Measurements from ENCODE around the gene CLCN3.
"Not testable (repeated sequence)": the region's sequence is repeated elsewhere in the genome, so short reads cannot be mapped to it uniquely, and the experiment has no call there.

Gene CLCN3

GRCh38 chr4:169658196-169658595 is 37.8 kb downstream of the CLCN3 start:
- FAIRE-seq: peak; percentile 71

GRCh38 chr4:169658975-169659715 is 38.8 kb downstream of the CLCN3 start:
- FAIRE-seq: no peak

GRCh38 chr4:169659716-169660670 is 39.6 kb downstream of the CLCN3 start:
- peak; percentile 97 for FAIRE-seq

GRCh38 chr4:169660929-169661328 is 40.6 kb downstream of the CLCN3 start:
- FAIRE-seq: no peak

DNA sequence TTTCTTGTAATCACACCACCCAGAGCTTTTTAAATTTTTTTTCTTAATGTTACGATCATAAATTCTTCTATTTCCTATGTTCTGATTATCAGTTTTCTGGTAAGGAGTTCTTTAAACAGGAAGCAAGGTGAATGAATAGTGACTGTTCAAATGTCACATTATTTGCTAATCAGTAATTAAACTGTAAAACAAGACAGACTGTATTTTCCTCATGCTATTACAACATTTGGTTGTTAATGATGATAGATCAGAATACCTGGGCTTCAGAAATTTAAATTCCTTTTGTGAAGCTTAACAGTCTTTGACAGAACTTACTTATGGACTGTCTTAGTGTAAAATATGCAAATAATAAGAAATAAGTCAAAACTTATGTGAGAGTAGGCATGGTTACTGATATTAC is 41.4 kb downstream of the CLCN3 start:
- no peak for FAIRE-seq

GRCh38 chr4:169662206-169662605 is 41.8 kb downstream of the CLCN3 start:
- no peak for FAIRE-seq

DNA sequence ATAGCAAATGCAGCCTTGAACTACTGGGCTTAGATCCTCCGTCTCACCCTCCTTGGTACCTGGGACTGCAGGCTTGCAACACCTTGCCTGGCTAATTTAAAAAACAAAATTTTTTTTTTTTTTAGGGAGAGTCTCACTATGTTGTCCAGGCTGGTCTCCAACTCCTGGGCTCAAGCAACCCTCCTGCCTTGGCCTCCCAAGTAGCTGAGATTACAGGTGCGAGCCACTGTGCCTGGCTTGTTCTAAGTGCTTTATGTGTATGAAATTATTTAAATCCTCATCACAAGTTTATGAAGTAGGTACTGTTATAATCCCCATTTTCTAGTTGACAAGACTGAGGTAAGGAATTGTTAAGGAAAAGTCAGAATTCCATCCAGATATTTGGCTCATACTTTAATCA is 43.0 kb downstream of the CLCN3 start:
- FAIRE-seq: no peak

DNA sequence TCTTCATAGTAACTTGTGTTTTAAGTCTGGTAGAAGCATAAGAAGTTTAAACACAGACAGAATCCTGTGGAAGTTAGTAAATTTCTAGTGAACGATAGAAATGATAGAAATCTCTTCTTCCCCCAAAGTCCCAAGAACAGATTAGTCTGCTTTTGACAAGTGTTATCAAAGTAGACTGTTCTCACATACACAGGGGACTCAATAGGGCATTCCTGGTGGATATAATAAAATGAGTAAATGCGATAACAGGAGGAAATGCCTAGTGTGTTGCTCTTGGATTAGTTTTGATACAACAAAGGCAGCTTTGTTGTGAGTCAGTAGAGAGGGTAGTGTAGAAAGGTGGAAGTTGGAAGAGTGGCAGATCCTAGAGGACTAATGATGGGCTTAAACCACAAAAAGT is 43.5 kb downstream of the CLCN3 start:
- peak; percentile 33 for FAIRE-seq

GRCh38 chr4:169664615-169665014 is 44.2 kb downstream of the CLCN3 start:
- FAIRE-seq: no peak

- FAIRE-seq: no peak
Observed at GRCh38 chr4:169665046-169665737, 44.8 kb downstream of the CLCN3 start.

GRCh38 chr4:169668069-169668721 is 47.8 kb downstream of the CLCN3 start:
- FAIRE-seq: no peak

- no peak for FAIRE-seq
Observed at GRCh38 chr4:169675825-169676224, 55.4 kb downstream of the CLCN3 start.

DNA sequence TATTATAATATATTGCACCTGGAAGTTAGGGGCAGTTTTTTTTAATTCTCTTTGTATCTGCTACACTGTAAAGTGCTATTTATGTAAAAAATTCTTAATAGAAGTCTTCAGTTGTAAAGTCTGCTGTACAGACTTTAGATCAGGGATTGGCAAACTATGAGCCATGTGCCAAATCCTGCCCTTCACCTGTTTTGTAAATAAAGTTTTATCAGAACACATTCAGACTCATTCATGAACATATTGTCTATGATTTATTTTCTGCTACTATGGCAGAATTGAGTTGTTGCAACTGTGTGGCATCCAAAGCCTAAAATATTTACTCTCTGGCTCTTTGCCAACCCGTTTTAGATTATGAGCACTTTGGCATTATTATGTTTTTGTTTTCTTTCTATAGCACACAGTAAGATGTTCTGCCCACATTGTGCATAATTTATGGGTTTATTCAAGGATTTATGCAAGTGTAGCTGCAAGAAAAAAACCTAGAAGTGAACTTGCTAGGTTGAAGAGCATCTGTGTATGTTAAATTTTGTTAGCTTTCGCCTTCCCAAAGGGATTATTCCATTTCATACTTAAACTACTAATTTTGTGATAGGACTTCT is 56.9 kb downstream of the CLCN3 start:
- no peak for FAIRE-seq

DNA sequence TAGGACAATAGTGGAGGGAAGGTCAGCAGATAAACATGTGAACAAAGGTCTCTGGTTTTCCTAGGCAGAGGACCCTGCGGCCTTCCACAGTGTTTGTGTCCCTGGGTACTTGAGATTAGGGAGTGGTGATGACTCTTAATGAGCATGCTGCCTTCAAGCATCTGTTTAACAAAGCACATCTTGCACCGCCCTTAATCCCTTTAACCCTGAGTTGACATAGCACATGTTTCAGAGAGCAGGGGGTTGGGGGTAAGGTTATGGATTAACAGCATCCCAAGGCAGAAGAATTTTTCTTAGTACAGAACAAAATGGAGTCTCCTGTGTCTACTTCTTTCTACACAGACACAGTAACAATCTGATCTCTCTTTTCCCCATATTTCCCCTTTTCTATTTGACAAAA is 58.1 kb downstream of the CLCN3 start:
- FAIRE-seq: not testable (repeated sequence)

- FAIRE-seq: not testable (repeated sequence)
Observed at GRCh38 chr4:169678951-169679591, 58.7 kb downstream of the CLCN3 start.

DNA sequence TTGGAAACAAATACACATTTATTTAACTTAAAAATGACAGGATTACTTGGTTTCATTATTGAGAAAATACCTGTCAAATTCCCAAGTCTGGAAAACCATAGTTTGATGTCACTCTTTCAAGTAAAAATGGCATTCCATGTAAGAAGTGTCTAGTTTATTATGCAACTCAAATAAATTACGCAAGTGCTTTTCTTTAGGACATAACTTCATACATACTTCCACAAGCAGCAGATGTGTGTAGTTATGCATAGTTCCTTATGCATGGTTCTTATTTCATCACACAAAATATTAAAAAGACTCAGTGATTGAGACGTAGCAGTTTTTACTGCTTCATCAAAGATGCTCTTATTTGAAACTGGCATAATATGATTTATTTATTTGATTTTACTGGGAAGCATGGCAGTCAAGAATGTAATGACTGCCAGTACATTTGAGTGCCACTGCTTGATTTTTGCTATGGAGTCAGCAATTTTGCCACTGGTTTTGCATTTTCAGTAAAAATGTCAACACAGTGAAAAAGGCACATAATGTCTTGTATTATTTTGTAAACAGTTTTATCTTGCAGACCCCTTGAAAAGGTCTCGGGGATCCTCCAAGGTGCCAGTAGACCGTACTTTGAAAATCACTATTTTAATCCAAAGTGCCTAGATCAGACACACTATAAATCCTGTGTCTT is 62.1 kb downstream of the CLCN3 start:
- FAIRE-seq: no peak

- no peak for FAIRE-seq
Observed at GRCh38 chr4:169689681-169690080, 69.3 kb downstream of the CLCN3 start.

- no peak for FAIRE-seq
Observed at GRCh38 chr4:169690787-169691186, 70.4 kb downstream of the CLCN3 start.

- FAIRE-seq: no peak
Observed at GRCh38 chr4:169698331-169698730, 78.0 kb downstream of the CLCN3 start.

DNA sequence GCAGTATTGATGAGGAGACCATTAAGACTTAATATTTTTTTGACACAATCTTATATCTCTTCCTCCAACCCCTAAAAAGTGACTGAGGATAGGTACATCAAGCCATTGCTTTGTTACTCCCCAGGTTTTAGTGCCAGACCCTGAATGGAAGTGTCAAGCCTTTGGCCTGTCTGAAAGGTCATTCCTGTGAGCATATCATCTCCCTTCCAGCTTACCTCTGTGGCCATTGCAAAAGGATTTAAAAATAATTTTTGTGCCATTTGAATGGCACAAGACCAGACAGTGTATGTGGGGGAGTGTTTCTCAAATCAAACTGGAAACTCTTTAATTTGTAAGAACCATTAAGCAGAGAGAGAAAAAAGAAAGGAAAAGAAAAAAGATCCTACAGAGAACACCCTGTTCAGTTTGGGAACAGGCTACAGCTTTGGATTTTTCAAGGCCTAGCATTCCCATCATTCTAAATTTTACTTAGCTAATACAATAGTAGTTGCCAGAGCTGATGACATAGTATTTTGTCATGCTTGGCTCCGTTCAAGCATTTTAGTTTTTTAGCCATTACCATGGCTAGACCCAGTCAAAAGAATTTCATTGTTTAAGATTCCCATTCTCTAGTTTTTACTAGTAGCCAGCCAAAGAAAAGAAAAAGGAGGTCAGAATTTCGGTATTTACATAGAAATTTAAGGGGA is 87.7 kb downstream of the CLCN3 start:
- no peak for FAIRE-seq

GRCh38 chr4:169715826-169716225 is 95.4 kb downstream of the CLCN3 start:
- FAIRE-seq: no peak

Measured in colon (tissue), 2 donors.